GM23338 (cell line): Measurements from ENCODE around the gene ITIH4. TPM values are rescaled to one million over a fixed set of nuclear protein-coding genes. Genes with fewer than 3 reads are reported as not detected.

Experiments
- ATAC-seq: fragments of 200-7000 bp; cut with Tn5 transposase; 3 replicates; pipeline ENCODE4 v1.9.1; 2020
- DNase-seq: peaks from one replicate; pipeline ENCODE4 v3.0.0-alpha.2; 2015; ENCODE audit warnings: low spot score
- H2AFZ ChIP-seq: fragments of 200-600 bp; sonication (generic); 2 replicates; pipeline ENCODE4 v1.8.0; 2016; ENCODE audit warnings: antibody characterized with exemption, mild to moderate bottlenecking, moderate library complexity
- H3F3A ChIP-seq: fragments of 200-600 bp; sonication (generic); replicated peaks from 2 replicates; pipeline ENCODE4 v1.8.0; 2017; ENCODE audit warnings: antibody characterized with exemption, mixed run types, low read depth
- H3K27ac ChIP-seq: fragments of 200-600 bp; sonication (generic); 2 replicates; pipeline ENCODE4 v1.6.1; 2016; ENCODE audit warnings: low read depth
- H3K27me3 ChIP-seq: fragments of 200-600 bp; sonication (generic); 2 replicates; pipeline ENCODE4 v1.8.0; 2016; ENCODE audit warnings: mild to moderate bottlenecking, mixed run types, moderate library complexity; ENCODE audit not compliant: insufficient read depth
- H3K36me3 ChIP-seq: fragments of 200-600 bp; sonication (generic); 2 replicates; pipeline ENCODE4 v1.8.0; 2016; ENCODE audit warnings: mild to moderate bottlenecking; ENCODE audit not compliant: insufficient read depth
- H3K4me1 ChIP-seq: fragments of 200-600 bp; sonication (generic); 2 replicates; pipeline ENCODE4 v1.8.0; 2016; ENCODE audit warnings: mild to moderate bottlenecking, moderate library complexity; ENCODE audit not compliant: insufficient read depth
- H3K4me2 ChIP-seq: fragments of 200-600 bp; sonication (generic); 2 replicates; pipeline ENCODE4 v1.7.1; 2017; ENCODE audit warnings: mixed run types
- H3K4me3 ChIP-seq: fragments of 200-600 bp; sonication (generic); 2 replicates; pipeline ENCODE4 v1.6.1; 2016; ENCODE audit warnings: mixed run types
- H3K79me2 ChIP-seq: fragments of 200-600 bp; sonication (generic); replicated peaks from 2 replicates; pipeline ENCODE4 v1.8.0; 2017; ENCODE audit warnings: mild to moderate bottlenecking; ENCODE audit not compliant: insufficient read depth
- H3K9me2 ChIP-seq: fragments of 200-600 bp; sonication (generic); 2 replicates; pipeline ENCODE4 v1.8.0; 2017; ENCODE audit not compliant: insufficient read depth
- H4K20me1 ChIP-seq: fragments of 200-600 bp; sonication (generic); replicated peaks from 2 replicates; pipeline ENCODE4 v1.8.0; 2017; ENCODE audit warnings: mild to moderate bottlenecking; ENCODE audit not compliant: insufficient read depth
- H3K27ac Mint-ChIP-seq: 2 replicates; pipeline ENCODE4 v1.8.0; 2020; ENCODE audit warnings: inconsistent platforms, mild to moderate bottlenecking, moderate library complexity, mixed read lengths
- H3K27me3 Mint-ChIP-seq: 3 replicates; pipeline ENCODE4 v1.8.0; 2022; ENCODE audit warnings: low read depth, mild to moderate bottlenecking, moderate library complexity, mixed read lengths, inconsistent platforms; ENCODE audit not compliant: insufficient read depth, poor library complexity
- H3K36me3 Mint-ChIP-seq: 3 replicates; pipeline ENCODE4 v1.8.0; 2021; ENCODE audit warnings: low read depth, mild to moderate bottlenecking, inconsistent platforms, moderate library complexity, mixed read lengths
- H3K4me1 Mint-ChIP-seq: 3 replicates; pipeline ENCODE4 v1.8.0; 2020; ENCODE audit warnings: mild to moderate bottlenecking, inconsistent platforms, mixed read lengths
- H3K4me3 Mint-ChIP-seq: 3 replicates; pipeline ENCODE4 v1.8.0; 2021; ENCODE audit warnings: moderate library complexity, mild to moderate bottlenecking, inconsistent platforms, mixed read lengths
- H3K9me3 Mint-ChIP-seq: 3 replicates; pipeline ENCODE4 v1.8.0; 2020; ENCODE audit warnings: moderate library complexity, mild to moderate bottlenecking, inconsistent platforms, mixed read lengths
- CREB1 ChIP-seq: fragments of 250-450 bp; sonication (Bioruptor Pico); IDR thresholded peaks from 2 replicates; pipeline ENCODE4 v1.5.0; 2020; ENCODE audit warnings: low read depth, mild to moderate bottlenecking, moderate library complexity
- EZH2 ChIP-seq: fragments of 200-600 bp; sonication (generic); IDR thresholded peaks from one replicate; pipeline ENCODE4 v1.8.0; 2017; ENCODE audit warnings: antibody characterized with exemption, mild to moderate bottlenecking, low read depth; ENCODE audit not compliant: unreplicated experiment
- EZH2phosphoT487 ChIP-seq: fragments of 200-600 bp; sonication (generic); IDR thresholded peaks from one replicate; pipeline ENCODE4 v1.8.1; 2018; ENCODE audit warnings: antibody characterized with exemption; ENCODE audit not compliant: unreplicated experiment
- JUNB ChIP-seq: IDR thresholded peaks from one replicate; pipeline ENCODE4 v1.6.1; 2016; ENCODE audit warnings: antibody characterized with exemption; ENCODE audit not compliant: unreplicated experiment
- NANOG ChIP-seq: IDR thresholded peaks from 2 replicates; pipeline ENCODE4 v1.6.1; 2016; ENCODE audit warnings: antibody characterized with exemption, borderline replicate concordance
- POLR2AphosphoS5 ChIP-seq: IDR thresholded peaks from 2 replicates; pipeline ENCODE4 v1.6.1; 2016; ENCODE audit warnings: antibody characterized with exemption, low read depth
- REST ChIP-seq: IDR thresholded peaks from one replicate; pipeline ENCODE4 v1.6.1; 2018; ENCODE audit warnings: antibody characterized with exemption; ENCODE audit not compliant: unreplicated experiment
- STAT1 ChIP-seq: IDR thresholded peaks from one replicate; pipeline ENCODE4 v1.6.1; 2016; ENCODE audit warnings: antibody characterized with exemption; ENCODE audit not compliant: unreplicated experiment
- ZNF114 ChIP-seq: fragments of 250-450 bp; sonication (Bioruptor Pico); IDR thresholded peaks from 2 replicates; pipeline ENCODE4 v1.5.0; 2020; ENCODE audit warnings: mild to moderate bottlenecking, moderate library complexity
- ZNF331 ChIP-seq: fragments of 250-450 bp; sonication (Bioruptor Pico); IDR thresholded peaks from 2 replicates; pipeline ENCODE4 v1.5.0; 2020; ENCODE audit warnings: low read depth, mild to moderate bottlenecking, moderate library complexity
- polyA plus RNA-seq: library from polyadenylated mRNA; unstranded; fragments of >200 nt; fragmentation: Nextera tagmentation; extraction: Ambion mirVana; gene quantifications from 2 replicates; pipeline ENCODE4 v1.2.1, GENCODE V29; 2016
- total RNA-seq: library from RNA; depleted of rRNA; stranded (reverse); fragments of >200 nt; shearing (Covaris generic); gene quantifications from 2 replicates; pipeline ENCODE4 v1.2.3, GENCODE V29; 2014
- TF ChIP-seq, protein P1 (sequence below): fragments of 250-450 bp; sonication (Bioruptor Pico); IDR thresholded peaks from 2 replicates; pipeline ENCODE4 v1.5.0; 2020; ENCODE audit warnings: mild to moderate bottlenecking, moderate library complexity
- TF ChIP-seq, protein P2 (sequence below): IDR thresholded peaks from 2 replicates; pipeline ENCODE4 v1.6.1; 2016; ENCODE audit warnings: antibody characterized with exemption
- TF ChIP-seq, protein P3 (sequence below), 2 experiments: fragments of 200-600 bp in 1 of 2; sonication (generic) in 1 of 2; conservative IDR thresholded peaks; 2 replicates each; pipeline versions ENCODE4 v1.5.1 to v1.6.1; 2016 to 2017; ENCODE audit warnings: antibody characterized with exemption in 2 of 2, low read depth in 2 of 2, mild to moderate bottlenecking in 2 of 2, moderate library complexity in 1 of 2

ITIH4 gene
- total and polyA plus RNA-seq, 2 experiments from 2014 or later, result 0.82 to 1.4 TPM

GRCh38 chr3:52866427-52866826 is 36.0 kb upstream of the ITIH4 start:
- H3K9me3 Mint-ChIP-seq, result peaks cover 15% of the 10 kb centered on the region
- Histone ChIP-seq H3K4me3 (no peak overlapping the region), H3F3A (no peaks in the 10 kb centered on the region), H3K79me2 (no peaks in the 10 kb centered on the region), H3K36me3 (no peaks in the 10 kb centered on the region), H2AFZ (no peak overlapping the region), H3K4me1 (no peaks in the 10 kb centered on the region), H4K20me1 (no peaks in the 10 kb centered on the region), H3K9me2 (no peaks in the 10 kb centered on the region), H3K27me3 (no peaks in the 10 kb centered on the region), H3K4me2 (no peak overlapping the region), H3K27ac (no peak overlapping the region)
- no peaks in the 10 kb centered on the region for H3K27me3 Mint-ChIP-seq
- no peak for ATAC-seq
- no peak overlapping the region for H3K4me3 Mint-ChIP-seq
- no peak for DNase-seq
- H3K4me1 Mint-ChIP-seq, result no peaks in the 10 kb centered on the region
- H3K27ac Mint-ChIP-seq, result no peak overlapping the region
- no peak for TF ChIP-seq REST
- TF ChIP-seq POLR2AphosphoS5, result no peak
- TF ChIP-seq ZNF331 (CRISPR knock-in tag), result no peak
- no peak for TF ChIP-seq NANOG
- no peak for TF ChIP-seq EZH2phosphoT487
- TF ChIP-seq ZNF114, result no peak
- TF ChIP-seq, protein P1, sequence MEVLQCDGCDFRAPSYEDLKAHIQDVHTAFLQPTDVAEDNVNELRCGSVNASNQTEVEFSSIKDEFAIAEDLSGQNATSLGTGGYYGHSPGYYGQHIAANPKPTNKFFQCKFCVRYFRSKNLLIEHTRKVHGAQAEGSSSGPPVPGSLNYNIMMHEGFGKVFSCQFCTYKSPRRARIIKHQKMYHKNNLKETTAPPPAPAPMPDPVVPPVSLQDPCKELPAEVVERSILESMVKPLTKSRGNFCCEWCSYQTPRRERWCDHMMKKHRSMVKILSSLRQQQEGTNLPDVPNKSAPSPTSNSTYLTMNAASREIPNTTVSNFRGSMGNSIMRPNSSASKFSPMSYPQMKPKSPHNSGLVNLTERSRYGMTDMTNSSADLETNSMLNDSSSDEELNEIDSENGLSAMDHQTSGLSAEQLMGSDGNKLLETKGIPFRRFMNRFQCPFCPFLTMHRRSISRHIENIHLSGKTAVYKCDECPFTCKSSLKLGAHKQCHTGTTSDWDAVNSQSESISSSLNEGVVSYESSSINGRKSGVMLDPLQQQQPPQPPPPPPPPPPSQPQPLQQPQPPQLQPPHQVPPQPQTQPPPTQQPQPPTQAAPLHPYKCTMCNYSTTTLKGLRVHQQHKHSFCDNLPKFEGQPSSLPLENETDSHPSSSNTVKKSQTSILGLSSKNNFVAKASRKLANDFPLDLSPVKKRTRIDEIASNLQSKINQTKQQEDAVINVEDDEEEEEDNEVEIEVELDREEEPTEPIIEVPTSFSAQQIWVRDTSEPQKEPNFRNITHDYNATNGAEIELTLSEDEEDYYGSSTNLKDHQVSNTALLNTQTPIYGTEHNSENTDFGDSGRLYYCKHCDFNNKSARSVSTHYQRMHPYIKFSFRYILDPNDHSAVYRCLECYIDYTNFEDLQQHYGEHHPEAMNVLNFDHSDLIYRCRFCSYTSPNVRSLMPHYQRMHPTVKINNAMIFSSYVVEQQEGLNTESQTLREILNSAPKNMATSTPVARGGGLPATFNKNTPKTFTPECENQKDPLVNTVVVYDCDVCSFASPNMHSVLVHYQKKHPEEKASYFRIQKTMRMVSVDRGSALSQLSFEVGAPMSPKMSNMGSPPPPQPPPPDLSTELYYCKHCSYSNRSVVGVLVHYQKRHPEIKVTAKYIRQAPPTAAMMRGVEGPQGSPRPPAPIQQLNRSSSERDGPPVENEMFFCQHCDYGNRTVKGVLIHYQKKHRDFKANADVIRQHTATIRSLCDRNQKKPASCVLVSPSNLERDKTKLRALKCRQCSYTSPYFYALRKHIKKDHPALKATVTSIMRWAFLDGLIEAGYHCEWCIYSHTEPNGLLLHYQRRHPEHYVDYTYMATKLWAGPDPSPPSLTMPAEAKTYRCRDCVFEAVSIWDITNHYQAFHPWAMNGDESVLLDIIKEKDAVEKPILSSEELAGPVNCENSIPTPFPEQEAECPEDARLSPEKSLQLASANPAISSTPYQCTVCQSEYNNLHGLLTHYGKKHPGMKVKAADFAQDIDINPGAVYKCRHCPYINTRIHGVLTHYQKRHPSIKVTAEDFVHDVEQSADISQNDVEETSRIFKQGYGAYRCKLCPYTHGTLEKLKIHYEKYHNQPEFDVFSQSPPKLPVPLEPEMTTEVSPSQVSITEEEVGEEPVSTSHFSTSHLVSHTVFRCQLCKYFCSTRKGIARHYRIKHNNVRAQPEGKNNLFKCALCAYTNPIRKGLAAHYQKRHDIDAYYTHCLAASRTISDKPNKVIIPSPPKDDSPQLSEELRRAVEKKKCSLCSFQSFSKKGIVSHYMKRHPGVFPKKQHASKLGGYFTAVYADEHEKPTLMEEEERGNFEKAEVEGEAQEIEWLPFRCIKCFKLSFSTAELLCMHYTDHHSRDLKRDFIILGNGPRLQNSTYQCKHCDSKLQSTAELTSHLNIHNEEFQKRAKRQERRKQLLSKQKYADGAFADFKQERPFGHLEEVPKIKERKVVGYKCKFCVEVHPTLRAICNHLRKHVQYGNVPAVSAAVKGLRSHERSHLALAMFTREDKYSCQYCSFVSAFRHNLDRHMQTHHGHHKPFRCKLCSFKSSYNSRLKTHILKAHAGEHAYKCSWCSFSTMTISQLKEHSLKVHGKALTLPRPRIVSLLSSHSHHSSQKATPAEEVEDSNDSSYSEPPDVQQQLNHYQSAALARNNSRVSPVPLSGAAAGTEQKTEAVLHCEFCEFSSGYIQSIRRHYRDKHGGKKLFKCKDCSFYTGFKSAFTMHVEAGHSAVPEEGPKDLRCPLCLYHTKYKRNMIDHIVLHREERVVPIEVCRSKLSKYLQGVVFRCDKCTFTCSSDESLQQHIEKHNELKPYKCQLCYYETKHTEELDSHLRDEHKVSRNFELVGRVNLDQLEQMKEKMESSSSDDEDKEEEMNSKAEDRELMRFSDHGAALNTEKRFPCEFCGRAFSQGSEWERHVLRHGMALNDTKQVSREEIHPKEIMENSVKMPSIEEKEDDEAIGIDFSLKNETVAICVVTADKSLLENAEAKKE (CRISPR knock-in tag), result no peak
- no peak for TF ChIP-seq CREB1 (CRISPR knock-in tag)
- no peak for TF ChIP-seq EZH2
- no peak for TF ChIP-seq JUNB
- TF ChIP-seq, protein P2, sequence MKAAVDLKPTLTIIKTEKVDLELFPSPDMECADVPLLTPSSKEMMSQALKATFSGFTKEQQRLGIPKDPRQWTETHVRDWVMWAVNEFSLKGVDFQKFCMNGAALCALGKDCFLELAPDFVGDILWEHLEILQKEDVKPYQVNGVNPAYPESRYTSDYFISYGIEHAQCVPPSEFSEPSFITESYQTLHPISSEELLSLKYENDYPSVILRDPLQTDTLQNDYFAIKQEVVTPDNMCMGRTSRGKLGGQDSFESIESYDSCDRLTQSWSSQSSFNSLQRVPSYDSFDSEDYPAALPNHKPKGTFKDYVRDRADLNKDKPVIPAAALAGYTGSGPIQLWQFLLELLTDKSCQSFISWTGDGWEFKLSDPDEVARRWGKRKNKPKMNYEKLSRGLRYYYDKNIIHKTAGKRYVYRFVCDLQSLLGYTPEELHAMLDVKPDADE, result no peak
- TF ChIP-seq STAT1, result no peak
- TF ChIP-seq, protein P3, sequence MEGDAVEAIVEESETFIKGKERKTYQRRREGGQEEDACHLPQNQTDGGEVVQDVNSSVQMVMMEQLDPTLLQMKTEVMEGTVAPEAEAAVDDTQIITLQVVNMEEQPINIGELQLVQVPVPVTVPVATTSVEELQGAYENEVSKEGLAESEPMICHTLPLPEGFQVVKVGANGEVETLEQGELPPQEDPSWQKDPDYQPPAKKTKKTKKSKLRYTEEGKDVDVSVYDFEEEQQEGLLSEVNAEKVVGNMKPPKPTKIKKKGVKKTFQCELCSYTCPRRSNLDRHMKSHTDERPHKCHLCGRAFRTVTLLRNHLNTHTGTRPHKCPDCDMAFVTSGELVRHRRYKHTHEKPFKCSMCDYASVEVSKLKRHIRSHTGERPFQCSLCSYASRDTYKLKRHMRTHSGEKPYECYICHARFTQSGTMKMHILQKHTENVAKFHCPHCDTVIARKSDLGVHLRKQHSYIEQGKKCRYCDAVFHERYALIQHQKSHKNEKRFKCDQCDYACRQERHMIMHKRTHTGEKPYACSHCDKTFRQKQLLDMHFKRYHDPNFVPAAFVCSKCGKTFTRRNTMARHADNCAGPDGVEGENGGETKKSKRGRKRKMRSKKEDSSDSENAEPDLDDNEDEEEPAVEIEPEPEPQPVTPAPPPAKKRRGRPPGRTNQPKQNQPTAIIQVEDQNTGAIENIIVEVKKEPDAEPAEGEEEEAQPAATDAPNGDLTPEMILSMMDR (conservative IDR thresholded peaks at IDR 0.05; ENCODE audit: low read depth in 2 of 2), result no peak
- H3K36me3 Mint-ChIP-seq, result peaks cover 34% of the 10 kb centered on the region
